Measurements from ENCODE around the gene TMEM150C.
"Not testable (repeated sequence)": the region's sequence is repeated elsewhere in the genome, so short reads cannot be mapped to it uniquely, and the experiment has no call there.

The TMEM150C gene

DNA sequence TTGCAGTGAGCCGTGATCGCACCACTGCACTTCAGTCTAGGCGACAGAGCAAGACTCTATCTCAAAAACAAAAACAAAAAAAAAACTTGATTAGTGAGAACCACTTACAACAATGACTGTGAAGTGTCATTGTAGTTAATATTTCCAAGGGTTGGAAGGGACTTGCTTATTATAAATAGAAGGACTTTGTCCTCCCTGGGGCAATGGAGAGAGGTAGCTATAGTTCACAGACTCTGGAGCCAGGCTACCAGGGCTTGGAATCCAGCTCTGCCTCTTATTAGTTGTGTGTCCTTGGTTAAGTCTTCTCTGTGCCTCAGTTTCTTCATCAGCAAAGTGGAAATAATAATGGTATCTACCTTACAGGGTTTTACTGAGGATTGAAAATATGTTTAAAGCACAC, 51.6 kb downstream of the TMEM150C start:
- no peak for FAIRE-seq

GRCh38 chr4:82508806-82509428, 52.9 kb downstream of the TMEM150C start:
- FAIRE-seq, result no peak

DNA sequence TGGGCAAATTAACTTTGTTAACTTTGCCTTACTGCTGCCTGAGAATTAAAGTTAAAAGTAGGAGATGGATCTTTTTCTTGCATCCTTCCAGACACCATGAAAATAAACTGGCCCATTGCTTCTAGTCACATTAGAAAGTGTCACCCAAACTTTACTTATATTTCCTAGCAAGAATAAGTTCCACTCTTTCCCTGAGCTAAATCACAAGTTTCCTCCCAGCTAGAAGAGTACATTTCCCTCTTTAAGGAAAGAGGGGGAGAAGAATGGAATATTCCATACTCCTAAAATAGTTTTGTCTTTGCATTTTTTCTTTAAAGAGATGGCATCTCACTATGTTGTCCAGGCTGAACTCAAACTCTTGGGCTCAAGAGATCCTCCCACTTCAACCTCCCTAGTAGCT, 53.8 kb downstream of the TMEM150C start:
- FAIRE-seq, result no peak

DNA sequence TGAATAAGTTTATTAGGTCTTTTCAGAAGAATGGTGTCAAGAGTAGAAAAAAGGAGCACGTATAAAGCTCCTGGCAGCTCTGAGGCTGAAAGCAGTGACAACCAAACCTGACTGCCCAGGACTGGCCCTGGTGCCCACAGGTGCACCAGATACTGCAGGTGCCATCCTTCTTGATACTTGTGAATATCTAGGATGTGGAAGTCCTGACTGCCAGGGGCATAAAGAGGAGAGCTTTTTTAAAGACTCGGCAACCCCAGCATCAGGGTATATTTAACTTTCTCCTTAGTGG, 60.7 kb downstream of the TMEM150C start:
- no peak for FAIRE-seq

GRCh38 chr4:82500435-82501153, 61.2 kb downstream of the TMEM150C start:
- FAIRE-seq, result peak; percentile 93

- FAIRE-seq, result no peak
Measured at GRCh38 chr4:82499738-82500434, 61.9 kb downstream of the TMEM150C start.

DNA sequence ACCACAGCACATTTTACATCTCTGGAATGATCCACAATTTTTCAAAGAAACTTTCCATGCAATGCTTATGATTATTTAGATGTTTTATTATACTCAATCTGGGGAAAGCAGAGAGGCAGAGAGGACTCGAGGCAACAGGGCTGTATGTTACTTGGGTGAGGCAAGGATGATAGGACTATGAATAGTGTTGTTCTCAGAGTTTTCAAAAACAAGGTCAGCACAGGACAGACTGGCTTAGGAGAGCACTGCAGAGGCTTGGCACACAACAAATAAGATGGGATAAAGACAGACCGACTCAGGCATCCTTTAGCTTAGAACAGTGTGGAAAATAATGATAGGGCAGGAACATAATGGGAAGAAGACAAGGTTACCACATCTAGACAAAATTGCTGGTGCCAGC, 65.4 kb downstream of the TMEM150C start:
- no peak for FAIRE-seq

- FAIRE-seq, result no peak
Measured at GRCh38 chr4:82495666-82496065, 66.1 kb downstream of the TMEM150C start.

GRCh38 chr4:82493721-82494425, 67.9 kb downstream of the TMEM150C start:
- no peak for FAIRE-seq

GRCh38 chr4:82491251-82491960, 70.4 kb downstream of the TMEM150C start:
- FAIRE-seq, result no peak

DNA sequence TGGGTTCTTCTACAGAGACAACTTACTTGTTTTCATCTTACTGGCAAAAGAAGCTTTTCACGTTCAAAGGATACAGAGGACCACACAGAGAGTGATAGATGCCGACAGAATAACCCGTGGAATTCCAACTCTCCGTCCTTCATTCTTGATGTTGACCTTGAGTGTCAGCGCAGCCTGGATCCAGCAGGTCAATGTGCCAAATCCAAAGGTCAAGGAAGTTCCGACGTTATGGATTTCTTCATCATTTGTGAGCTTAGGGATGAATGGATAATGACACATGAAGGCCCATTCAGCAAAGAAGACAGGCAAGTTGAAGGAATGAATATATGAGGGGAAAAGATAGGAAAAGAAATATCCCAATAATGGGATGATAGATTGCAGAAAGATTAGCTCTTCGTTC, 71.8 kb downstream of the TMEM150C start:
- FAIRE-seq, result no peak

DNA sequence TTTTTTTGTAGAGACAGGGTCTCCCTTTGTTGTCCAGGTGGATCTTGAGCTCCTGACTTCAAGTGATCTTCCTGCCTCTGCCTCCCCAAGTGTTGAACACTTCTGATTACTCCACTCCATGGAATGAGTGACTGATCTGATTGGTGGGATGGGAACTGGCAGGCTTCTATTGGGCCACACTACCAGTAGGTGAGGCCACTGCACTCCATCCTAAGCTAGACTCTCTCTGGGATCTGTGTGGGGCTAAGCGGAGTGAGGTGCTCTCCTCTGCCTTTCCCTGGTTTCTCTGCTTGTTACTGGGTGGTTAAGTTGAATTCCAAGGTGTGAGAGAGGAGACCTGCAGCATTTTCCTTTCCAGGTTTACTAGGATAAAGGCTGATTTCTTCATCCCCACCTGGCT, 72.7 kb downstream of the TMEM150C start:
- FAIRE-seq, result no peak

DNA sequence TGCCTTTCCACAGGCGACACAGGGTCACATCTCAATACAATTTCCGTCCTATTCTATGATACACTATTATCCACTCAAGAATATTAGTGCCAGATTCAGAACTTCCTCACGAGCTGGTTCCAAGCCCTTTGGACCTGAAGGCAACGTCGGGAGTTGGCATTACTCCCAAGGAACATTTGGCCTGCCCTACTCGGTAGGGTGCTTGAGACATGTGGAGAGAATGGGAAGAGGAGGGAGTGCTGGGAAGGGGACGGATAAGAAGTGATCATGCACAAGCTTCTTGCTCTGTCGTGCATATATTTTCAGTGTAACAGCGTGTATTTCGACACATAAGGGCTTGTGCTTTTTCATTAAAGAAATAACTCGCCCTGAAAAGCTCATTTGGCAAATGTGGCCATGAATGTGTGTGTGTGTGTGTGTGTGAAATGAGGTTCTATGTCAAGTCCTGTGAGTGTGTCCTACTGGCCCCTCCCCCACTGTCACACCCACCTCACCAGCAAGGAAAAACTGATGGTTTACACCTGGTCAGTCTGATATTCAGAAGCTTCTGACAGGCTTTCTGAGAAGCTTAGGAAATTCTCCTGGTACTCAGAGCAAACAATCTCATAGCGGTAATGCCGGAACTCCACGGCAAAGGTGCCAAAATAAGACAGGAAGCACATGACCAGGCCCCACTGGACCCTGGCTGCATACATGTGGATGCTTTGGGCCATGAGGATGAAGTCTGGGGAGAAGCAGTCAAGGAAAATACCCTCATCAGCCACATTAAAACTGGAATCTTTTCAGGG, 76.6 kb downstream of the TMEM150C start:
- no peak for FAIRE-seq

GRCh38 chr4:82482387-82482786, 79.4 kb downstream of the TMEM150C start:
- no peak for FAIRE-seq

DNA sequence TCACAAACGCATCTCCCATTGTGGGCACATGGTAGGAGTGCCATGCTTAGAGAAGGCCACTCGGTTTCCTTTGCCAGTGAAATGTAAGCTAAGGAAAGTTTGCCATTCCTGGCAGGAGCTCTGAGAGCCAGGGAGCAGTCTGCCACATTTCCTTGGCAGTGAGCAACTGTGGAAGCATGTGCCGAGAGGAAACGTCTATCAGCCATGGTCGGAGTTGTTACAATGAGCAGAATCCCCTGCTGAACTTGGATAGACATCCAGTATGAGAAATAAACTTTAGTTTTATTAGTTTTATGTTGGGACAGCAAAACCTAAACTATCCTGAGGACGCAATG, 80.3 kb downstream of the TMEM150C start:
- FAIRE-seq, result no peak

DNA sequence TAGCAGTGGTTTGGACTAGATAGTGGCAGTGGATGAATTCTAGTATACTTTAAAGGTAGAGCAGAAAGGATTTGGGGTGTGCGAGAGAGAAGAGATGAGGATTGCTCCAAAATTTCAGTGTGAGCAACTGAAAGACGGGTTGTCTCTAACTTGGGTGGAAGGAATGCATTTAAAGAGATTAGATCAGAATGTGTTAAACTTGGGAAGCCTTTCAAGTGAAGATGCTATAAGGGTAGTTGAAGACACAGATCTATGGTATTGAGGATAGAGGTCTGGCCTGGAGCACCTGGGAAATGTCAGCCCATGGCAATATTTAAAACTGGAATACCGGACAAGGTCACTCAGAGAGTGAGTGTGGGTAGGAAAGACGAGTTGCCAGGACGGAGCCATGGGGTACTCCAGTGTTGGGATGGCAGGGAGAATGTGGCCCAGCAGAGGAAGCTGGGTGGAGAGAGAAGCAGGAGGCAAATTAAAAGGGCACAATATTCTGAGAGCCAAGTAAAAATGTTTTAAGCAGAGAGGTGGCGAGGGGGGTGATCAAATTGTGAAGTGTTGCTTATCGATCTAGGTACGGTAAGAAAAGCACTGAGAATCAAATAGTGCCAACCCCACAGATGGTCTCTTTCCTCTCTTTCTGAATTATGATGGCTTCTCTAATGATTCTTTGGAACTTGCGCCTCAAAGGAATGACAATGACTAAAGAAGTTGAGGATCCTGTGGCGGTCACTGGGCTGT, 80.8 kb downstream of the TMEM150C start:
- no peak for FAIRE-seq

- FAIRE-seq, result no peak
Measured at GRCh38 chr4:82479562-82479961, 82.2 kb downstream of the TMEM150C start.

DNA sequence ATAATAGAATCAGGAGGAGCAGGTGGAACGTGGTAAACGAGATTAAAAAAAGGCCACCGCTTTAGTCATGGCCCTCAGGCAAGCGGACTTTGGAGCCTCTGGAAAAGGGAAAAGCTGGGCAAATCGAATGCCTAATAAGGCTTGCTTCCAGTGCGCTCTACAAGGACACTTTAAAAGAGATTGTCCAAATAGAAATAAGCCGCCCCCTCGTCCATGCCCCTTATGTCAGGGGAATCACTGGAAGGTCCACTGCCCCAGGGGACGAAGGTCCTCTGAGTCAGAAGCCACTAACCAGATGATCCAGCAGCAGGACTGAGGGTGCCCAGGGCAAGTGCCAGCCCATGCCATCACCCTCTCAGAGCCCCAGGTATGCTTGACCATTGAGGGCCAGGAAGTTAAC, 84.3 kb downstream of the TMEM150C start:
- not testable (repeated sequence) for FAIRE-seq

DNA sequence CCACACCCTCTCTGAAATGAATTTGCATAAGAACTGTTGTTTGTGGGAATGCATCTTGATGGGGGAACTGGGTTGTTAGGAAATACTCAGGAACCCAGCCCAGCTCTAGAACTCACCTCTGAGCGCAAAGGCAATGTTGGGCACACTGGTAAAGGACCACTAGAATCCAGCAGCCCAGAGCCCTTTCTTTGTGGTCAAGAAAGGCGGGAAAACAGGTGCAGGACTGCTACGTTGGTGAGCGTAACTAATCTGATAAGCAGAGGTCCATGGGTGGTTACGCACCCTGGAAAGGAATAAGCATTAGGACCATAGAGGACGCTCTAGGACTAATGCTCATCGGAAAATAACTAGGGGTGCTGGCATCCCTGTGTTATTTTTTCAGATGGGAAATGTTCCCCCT, 85.9 kb downstream of the TMEM150C start:
- FAIRE-seq, result not testable (repeated sequence)

- FAIRE-seq, result no peak
Measured at GRCh38 chr4:82473621-82474164, 88.1 kb downstream of the TMEM150C start.

DNA sequence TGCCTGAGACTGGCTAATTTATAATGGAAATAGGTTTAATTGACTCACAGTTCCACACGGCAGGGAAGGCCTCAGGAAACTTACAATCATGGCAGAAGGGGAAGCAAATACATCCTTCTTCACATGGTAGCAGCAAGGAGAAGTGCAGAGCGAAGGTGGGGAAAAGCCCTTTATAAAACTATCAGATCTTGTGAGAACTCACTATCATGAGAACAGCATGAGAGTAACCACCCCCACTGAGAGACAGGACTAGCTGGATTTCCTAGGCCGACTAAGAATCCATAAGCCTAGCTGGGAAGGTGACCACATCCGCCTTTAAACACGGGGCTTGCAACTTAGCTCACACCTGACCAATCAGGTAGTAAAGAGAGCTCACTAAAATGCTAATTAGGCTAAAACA, 88.7 kb downstream of the TMEM150C start:
- FAIRE-seq, result not testable (repeated sequence)
